Upper lobe of left lung (tissue), 4 donors: Measurements from ENCODE around the gene CTBP2.

ENCODE experiments used
- EP300 ChIP-seq, 4 donors: sonication (generic); formaldehyde crosslinking; IDR thresholded peaks; one replicate each; pipeline ENCODE4 v1.5.1; 2017; ENCODE audit warnings: antibody characterized with exemption in 4 of 4, control low read depth in 2 of 4
- POLR2A ChIP-seq, 4 donors: fragments of 450-650 bp; IDR thresholded peaks; one replicate each; pipeline ENCODE4 v1.5.1; 2016 to 2017; ENCODE audit warnings: antibody characterized with exemption in 4 of 4, mild to moderate bottlenecking in 2 of 4
- TF ChIP-seq, protein P1 (sequence below), 6 experiments: fragments of 450-650 bp in 4 of 6; fragments of 200-600 bp in 2 of 6; sonication (generic) in 2 of 6; IDR thresholded peaks; one replicate each; pipeline ENCODE4 v1.5.1; 2016 to 2019; ENCODE audit warnings: antibody characterized with exemption in 6 of 6

DNA sequence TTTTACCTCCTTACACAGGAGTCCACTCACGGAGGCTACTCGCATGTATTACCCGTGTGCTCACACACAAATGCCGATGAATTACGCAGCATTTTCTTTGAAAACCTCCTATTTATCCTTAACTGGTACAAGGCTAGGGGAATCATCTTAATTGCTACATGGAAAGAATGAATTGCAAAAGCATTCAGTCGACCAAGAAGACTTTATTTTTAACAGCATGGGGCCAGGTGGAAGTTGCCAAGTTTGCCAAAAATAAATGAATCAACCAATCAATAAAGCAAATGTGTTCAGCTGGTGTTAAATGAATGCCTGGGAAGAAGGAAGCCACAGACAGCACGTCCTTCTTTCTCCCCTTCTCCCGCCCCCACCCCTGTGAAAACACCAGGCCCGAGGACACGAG, 55.8 kb downstream of the CTBP2 start:
- no peak for TF ChIP-seq EP300 (IDR thresholded peaks at IDR 0.05)
- TF ChIP-seq, protein P1, sequence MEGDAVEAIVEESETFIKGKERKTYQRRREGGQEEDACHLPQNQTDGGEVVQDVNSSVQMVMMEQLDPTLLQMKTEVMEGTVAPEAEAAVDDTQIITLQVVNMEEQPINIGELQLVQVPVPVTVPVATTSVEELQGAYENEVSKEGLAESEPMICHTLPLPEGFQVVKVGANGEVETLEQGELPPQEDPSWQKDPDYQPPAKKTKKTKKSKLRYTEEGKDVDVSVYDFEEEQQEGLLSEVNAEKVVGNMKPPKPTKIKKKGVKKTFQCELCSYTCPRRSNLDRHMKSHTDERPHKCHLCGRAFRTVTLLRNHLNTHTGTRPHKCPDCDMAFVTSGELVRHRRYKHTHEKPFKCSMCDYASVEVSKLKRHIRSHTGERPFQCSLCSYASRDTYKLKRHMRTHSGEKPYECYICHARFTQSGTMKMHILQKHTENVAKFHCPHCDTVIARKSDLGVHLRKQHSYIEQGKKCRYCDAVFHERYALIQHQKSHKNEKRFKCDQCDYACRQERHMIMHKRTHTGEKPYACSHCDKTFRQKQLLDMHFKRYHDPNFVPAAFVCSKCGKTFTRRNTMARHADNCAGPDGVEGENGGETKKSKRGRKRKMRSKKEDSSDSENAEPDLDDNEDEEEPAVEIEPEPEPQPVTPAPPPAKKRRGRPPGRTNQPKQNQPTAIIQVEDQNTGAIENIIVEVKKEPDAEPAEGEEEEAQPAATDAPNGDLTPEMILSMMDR (IDR thresholded peaks at IDR 0.05): no peak
- no peak for TF ChIP-seq POLR2A (IDR thresholded peaks at IDR 0.05)
